SHP77 treated with DMSO at 0.1 percent for 48 hours (cell line): ENCODE measurements around the gene OR52B6.
"Not testable (repeated sequence)": the region's sequence is repeated elsewhere in the genome, so short reads cannot be mapped to it uniquely, and the experiment has no call there.

ENCODE experiments used
- DNase-seq: peaks from one replicate; lab custom pipeline; 2025; lab: John Stamatoyannopoulos, UW

The OR52B6 gene

DNA sequence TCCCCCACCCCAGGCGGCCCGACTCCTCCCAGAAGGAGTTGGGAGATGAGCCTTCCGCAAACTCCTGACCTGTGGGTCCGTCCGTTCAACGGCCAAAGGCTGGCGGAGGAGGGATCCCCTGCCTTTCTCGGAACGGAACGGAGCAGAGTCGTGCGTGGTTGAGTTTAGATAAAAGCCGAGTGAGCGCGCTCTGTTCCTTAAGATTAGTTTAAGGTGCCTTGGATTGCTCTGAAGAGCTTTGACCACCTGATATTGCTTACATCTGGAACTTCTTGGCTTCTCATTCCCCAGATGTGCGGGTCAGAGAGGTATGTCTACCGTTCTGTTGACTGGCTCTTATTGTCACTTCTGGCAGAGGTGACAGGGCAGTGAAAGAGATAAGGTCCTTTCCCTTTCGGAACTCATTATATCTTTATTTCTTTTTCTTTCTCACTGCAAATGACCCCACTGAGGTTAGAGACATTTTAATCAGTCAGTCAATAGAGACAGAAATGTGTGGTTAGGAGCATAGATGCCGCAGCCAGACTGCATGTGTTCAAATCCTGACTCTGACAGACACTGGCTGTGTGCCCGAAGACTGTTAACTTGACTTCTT is 16.0 kb downstream of the OR52B6 start, which contains the start of gene TRIM6:
TRIM6 (plus strand) TSS at position 31 of the 595 bp plus-strand sequence; CDS start at position 292, 261 bp downstream.
- no peak for DNase-seq

DNA sequence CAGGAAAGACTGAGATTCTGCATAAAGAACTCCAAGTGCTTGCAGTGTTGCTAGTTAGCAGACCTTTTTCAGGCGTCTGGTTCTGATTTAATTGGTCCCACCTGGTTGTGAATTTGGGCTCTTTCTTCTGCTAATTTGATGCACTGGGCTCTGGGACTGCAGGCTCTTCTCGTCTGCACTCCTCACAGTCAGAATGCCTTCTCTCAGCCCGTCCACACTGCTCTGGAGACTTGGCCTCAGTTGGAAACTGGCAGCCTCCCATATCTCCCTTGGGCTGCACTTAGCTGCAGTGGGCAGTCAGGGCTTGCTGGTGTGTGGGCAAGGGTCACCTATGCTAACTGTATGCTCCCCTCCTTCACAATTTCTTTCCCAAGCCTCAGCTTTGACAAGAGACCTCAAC is 17.3 kb downstream of the OR52B6 start:
- no peak for DNase-seq

DNA sequence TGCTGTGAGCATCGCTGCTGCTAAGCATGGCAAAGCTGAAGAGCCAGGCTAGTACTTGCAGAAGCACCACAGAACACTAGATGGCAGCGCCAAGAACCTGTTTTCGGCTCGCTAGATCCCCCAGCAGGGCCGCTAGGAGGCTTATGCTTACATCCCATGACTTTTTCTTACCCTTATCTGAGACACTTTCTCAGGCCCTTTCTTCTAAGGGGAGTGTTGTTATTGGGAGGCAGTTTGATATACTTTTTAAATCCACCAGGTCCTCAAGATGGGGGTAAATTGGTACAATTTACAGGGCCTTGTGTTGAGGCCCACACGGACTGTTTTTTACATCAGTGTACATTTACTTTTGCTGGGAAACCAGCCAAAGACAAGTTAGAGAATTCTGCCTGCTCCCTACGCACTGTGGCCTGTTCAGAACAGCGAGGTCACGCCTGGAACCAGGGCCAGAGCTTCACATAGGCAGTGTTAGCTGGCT is 19.7 kb downstream of the OR52B6 start:
- no peak for DNase-seq

DNA sequence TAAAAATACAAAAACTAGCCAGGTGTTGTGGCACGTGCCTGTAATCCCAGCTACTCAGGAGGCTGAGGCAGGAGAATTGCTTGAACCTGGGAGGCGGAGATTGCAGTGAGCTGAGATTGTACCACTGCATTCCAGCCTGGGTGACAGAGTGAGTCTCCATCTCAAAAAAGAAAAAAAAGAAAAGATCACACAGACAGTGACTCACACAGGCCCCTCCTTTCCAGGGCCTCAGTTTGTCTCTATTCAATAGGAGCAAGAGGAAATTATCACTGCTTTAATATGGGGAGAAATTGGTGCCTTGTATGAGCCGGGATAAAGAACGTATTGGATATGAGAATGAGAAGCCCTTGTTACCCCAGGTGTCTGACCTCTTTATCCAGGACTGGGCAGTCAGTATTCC is 22.1 kb downstream of the OR52B6 start:
- DNase-seq = not testable (repeated sequence)

DNA sequence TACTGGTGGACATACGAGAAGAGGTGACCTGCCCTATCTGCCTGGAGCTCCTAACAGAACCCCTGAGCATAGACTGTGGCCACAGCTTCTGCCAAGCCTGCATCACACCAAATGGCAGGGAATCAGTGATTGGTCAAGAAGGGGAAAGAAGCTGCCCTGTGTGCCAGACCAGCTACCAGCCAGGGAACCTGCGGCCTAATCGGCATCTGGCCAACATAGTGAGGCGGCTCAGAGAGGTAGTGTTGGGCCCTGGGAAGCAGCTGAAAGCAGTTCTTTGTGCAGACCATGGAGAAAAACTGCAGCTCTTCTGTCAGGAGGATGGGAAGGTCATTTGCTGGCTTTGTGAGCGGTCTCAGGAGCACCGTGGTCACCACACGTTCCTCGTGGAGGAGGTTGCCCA is 22.6 kb downstream of the OR52B6 start:
- DNase-seq = no peak

DNA sequence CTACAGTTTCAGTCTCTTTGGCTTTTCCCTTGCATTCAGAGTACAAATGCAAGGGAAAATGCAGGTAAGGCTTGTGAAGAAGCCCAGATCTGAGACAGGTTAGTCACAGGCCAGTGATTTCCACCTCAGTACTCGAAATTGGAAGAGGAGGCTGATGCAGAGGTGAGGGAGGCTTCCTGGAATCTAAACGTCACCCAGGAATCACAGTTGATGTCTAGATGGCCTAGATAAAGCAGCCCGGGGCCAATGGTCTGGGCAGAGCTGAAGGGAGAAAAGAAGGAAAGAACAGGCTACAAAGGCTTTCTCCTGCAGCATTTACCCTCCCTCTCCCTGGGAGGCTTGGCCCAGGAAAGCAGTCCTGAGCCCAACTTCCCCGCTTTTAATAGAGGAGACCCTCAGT is 24.2 kb downstream of the OR52B6 start:
- DNase-seq = no peak

DNA sequence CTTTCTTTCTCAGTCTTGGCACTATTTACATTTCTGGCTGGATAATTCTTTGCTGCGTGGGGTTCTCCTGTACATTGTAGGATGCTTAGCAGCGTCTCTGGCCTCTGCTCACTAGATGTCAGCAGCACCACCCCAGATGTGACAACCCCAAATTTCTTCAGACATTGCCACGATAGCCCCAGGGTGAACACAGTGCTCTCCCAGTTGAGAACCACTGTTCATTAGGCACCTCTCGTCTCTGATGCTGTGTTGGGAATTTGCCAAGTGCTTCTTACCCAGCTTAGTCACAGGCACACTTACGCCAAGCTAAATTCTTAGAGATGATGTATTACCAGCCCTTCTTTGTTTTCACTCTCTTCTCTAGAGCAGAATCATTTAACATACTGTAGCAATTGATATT is 25.2 kb downstream of the OR52B6 start:
- DNase-seq = no peak

DNA sequence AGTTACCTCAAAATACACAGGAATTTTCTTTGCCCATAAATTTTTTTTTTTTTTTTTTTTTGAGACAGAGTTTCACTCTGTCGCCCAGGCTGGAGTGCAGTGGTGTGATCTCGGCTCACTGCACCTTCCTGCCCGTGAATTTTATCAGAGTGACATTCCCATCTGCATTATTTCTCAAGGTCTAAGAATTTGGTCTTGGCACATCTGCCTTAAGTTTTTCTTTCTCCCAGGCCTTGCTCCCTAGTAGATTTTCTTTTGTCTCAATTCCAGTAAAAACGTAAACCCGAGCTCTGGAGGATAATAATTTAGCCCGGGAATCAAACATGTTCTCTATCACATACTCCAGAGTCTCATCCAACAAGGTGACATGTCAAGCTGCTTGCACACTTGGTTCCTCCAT is 28.1 kb downstream of the OR52B6 start:
- DNase-seq = no peak

DNA sequence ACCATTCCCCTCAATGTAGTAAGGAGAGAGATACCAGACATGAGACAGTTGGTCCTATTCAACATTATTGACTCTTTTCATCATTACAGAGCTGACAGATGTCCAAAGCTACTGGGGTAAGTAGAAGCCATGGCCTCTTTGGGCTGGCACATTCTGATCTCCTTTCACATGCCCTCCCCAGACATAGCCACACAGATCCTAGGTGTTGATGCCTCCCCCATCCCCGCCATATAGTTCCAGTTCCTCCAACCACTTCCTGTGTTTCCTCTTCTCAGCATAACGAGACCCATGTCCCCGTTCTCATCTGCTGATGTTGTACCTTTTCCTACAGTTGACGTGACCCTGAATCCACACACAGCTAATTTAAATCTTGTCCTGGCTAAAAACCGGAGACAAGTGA is 29.8 kb downstream of the OR52B6 start:
- DNase-seq = no peak

DNA sequence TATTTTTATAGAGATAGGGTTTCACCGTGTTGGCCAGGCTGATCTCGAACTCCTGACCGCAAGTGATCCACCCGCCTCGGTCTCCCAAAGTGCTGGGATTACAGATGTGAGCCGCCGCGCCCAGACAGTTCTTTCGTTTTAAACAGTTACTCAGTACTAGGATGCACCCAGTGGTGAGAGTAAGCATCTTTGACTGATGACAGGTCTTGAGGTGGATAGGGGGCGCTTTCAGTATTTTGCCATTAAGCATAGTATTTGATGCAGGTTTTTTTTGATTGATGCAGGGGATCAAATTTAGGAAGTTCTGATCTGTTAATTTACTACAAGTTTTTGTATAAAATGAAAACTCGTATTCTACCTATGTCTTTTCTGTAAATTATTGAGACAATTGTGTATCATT is 30.9 kb downstream of the OR52B6 start:
- no peak for DNase-seq

DNA sequence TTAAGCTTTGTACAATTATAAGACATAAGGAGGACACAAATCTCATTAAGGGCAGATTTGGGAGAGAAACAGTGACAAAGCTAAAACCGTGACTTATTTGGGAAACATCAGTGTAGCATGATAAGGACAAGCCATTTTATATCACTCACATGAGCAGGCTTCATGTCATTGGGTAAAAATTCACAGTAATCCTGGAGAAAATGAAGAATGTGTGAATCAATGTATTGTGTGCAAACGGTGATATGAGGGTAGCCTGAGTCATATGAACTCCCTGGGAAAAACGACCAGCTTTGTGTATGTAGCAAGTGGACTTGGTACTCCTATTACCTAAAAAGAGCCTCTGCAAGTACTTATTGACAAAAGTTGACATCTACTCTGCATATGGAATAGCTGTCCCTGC is 38.1 kb downstream of the OR52B6 start:
- DNase-seq = no peak

DNA sequence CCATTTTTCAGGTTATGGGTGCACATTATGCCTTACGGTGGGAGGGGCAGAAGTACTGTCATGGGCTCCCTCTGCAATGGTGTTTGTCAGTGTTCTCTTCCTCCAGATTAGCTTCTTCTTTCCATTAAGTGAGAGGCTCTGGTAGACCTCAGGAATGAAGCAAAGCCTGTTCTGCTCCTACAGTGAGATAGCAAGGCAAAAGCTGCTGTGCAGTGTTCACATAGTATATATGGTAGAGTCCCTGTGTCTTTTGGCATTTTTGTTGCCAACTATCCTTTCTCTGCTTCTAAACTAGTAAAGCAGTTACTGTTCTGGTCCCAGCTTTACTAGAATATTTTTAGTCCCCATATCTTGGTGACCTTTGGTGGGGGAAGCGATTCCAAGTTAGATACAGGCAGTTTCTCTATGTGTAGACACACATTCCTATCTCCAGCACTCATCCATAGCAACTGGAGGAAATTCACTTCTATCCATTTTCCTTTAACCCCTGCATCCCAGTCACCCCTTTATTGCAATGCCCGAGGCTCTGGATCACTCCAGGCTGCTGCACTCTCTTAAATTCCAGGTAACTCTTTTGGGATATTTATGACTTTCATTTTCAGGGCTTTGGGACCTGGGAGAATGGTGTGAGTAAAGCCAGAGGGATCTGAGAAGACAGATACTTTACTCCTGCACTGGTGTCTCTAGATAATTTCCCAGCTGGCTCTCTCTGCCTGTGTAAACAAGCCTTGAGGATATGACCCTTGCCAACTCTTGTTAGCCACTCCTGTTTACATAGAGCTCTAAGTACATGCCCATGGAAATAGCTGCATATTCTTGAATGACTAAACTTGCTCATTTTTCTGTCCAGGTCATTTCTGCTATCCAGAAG is 40.2 kb downstream of the OR52B6 start:
- DNase-seq = no peak

DNA sequence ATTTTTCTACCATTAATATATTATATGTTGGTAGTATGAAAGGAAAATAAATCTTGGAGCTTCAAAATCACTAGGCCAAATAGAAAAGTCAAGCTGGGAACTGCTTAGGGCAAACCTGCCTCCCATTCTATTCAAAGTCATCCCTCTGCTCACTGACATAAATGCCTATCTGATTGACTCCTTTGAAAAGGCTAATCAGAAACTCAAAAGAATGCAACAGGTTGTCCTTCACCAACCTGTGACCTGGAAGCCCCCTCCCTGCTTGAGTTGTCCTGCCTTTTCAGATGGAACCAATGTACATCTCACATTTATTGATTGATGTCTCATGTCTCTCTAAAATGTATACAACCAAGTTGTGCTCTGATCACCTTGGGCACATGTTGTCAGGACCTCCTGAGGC is 40.9 kb downstream of the OR52B6 start:
- DNase-seq = no peak

DNA sequence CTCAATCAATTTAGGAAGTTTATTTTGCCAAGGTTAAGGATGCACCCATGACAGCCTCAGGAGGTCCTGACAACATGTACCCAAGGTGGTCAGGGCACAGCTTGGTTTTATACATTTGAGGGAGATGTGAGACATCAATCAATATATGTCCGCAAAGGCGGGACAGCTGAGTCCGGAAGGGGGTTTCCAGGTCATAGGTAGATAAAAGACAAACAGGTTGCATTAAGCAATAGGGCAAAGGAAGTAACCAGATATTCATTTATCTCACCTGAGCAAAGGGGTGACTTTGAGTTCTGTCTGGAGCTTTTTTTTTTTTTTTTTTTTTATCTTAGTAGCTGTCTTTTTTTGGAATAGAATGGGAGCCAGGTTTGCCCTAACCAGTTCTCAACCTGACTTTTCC is 42.1 kb downstream of the OR52B6 start:
- DNase-seq = no peak

DNA sequence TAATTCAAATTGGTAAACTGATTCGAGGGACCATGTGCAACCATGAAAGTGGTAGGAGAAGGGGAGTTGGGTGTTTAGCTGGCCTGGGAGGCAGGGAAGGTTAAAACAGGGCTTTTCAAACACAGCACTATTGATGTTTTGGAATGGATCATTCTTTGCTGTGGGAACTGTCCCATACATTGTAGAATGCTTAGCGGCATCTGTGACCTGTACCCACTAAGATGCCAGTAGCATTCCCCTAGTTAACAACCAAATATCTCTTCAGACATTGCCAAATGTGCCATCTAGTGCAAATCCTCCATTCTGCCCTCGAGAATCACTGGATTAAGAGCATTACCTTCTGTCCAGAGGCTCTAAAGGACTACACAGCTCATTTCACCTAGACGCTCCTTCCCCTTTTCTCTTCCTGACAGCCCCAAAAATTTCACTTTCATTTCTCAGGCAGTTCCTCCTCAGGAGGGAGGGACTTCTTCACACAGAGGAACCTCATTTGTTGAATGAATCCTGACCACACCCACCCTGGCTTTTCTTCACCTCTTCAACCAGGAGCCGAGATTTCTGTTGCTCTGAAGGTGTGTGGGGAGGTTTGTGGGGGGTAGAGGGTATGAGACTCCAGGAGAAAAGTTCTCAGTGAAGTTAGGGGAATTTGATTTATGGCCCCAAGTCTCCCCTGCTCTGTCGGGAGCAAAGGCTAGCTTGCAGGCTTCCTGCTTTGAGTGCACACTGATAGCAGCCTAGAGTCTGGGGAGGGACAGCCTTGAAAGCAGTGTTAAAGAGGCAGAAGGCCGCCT is 44.0 kb downstream of the OR52B6 start, which contains the start of gene TRIM34:
TRIM34 (plus strand) TSS at position 513 of the 791 bp plus-strand sequence. CDS start 7,331 bp downstream, outside the sequence.
- no peak for DNase-seq

DNA sequence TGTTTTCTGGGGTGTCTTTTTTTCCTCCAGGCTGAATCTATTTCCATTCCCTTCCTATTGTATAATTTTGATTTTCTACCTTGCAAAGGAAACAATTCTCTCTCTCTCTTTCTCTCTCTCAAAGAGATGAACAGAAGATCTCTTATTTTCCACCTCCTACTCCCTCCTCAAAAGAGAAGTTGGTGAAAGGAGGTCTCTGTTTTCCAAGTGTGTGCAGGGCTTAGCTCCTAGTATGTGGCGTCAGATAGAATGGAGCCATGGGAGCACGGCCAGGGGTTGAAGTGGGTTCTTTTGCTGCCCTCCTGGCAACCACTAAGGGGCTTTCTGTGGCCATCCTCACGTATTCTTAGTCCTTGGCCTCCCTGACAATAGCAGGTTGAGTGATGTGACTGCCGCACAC is 44.6 kb downstream of the OR52B6 start:
- no peak for DNase-seq

DNA sequence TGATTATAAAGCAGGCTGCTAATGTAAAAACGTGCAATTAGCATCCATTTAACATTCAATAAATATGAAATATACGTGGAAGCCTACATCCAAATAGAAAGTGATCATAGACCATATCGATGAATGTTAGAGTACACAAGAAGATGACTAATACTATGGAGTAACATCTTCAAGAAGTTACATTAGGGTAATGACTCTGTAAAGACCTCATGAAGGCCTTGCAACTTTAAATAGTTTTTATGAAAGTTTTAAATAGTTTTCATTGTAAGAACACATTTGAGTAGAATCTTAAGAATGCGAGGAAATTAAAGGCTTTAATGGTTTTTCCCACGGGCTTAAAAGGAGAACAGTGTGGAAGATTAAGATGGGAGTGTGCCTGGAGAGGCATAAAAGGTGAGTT is 45.5 kb downstream of the OR52B6 start:
- no peak for DNase-seq

DNA sequence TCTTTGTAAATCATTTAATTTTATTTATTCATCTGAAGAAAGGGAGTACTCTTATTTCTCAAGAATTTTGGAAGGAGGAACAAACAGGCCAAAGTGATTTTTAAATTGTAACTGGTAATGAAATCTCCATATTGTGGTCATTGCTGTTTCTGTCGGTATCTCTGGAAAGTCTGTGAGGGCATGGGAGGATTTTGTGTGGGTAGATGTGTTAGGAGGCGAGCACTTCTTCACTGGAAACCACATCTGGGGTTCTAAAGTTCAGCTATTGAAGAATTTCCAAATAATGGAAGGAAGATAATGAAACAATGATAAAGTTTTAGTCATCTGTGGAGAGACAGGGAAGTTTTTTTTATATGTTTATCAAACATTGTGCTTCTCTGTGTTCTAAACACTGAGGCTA is 50.7 kb downstream of the OR52B6 start:
- no peak for DNase-seq
